Cerebellar cortex (tissue), 1 donor: ENCODE results near the gene NPPB.

ENCODE experiments used
- DNase-seq: peaks from one replicate; pipeline ENCODE4 v3.0.0-alpha.2; 2015; ENCODE audit warnings: low spot score

NPPB gene

DNA sequence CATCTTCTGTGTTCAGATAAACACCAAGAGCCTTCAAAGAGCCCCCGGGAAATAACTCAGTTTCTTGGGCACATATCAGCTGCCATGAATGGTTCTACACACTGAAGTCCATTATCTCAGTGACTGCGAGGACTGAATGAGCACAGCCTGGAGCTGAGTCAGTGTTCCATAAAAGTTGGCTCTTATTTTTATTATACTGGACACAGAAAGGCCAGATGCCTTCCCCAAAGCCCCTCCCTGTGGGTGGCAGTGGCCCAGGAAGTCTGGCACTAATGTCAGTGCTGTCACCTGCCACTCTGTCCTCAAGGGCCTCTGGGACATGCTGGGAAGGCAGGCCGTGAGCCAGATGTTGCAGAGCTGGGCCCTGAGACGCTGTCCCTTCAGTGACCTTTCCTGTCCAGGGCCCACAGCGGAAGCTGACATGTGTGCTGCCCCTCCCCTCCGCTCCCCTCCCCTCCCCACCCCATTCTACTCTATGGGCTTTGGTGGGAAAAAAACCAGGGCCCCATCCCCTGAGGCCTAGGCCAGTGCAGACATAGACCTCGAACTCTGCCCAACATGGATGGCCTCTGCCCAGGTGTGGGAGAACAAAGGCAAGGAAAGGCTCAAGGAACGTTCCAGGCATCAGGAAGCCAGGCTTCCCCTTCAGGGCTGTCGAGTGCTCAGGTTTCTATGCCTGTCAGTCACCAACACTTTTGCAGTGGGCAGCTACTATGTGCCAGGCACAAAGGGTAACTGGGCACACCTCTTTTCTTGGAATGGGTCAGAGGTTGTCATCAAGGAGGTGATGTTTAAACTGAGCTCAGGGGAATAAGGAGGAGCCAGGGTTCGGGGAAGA, 22.4 kb upstream of the NPPB start:
- no peak for DNase-seq

- no peak for DNase-seq
These were observed 21.4 kb upstream of the NPPB start for GRCh38 chr1:11880181-11880575.

GRCh38 chr1:11879311-11880180, 20.8 kb upstream of the NPPB start:
- DNase-seq: no peak

DNA sequence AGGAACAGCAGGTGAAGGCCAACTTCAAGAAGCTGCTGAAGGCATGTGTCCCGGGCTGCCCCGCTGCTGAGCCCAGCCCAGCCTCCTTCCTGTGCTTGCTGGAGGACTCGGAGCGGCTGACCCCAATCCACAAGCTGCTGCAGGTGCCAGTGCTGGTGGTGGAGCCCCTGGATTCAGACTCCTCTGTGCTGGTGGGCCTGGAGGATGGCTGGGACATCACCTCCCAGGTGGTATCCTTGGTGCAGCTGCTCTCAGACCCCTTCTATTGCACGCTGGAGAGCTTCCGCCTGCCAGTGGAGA, 20.1 kb upstream of the NPPB start:
- no peak for DNase-seq

- no peak for DNase-seq
These were observed 19.5 kb upstream of the NPPB start for GRCh38 chr1:11878081-11878890.

DNA sequence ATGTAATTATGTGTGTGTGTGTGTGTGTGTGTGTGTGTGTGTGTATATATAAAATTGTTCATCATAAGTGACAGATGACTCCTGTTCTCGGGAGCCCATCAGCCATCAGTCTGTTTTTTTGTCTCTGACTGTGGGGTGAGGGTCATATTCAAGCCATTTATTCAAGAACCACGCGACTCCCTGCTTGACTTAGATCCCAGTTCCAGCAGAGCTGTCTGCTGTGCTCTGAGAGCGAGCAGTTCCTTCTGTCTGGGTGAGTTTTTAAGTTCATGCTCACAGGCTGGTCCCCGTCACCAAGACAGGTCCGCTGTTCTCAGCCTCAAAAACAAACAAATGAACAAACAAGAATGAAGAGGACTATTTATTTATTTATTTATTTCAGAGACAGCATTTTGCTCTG, 18.3 kb upstream of the NPPB start:
- DNase-seq: no peak

- DNase-seq: no peak
These were observed 16.3 kb upstream of the NPPB start for GRCh38 chr1:11875094-11875493.

- no peak for DNase-seq
These were observed 15.9 kb upstream of the NPPB start for GRCh38 chr1:11874624-11875023.

GRCh38 chr1:11874258-11874562, 15.5 kb upstream of the NPPB start:
- peak; percentile 16 for DNase-seq

DNA sequence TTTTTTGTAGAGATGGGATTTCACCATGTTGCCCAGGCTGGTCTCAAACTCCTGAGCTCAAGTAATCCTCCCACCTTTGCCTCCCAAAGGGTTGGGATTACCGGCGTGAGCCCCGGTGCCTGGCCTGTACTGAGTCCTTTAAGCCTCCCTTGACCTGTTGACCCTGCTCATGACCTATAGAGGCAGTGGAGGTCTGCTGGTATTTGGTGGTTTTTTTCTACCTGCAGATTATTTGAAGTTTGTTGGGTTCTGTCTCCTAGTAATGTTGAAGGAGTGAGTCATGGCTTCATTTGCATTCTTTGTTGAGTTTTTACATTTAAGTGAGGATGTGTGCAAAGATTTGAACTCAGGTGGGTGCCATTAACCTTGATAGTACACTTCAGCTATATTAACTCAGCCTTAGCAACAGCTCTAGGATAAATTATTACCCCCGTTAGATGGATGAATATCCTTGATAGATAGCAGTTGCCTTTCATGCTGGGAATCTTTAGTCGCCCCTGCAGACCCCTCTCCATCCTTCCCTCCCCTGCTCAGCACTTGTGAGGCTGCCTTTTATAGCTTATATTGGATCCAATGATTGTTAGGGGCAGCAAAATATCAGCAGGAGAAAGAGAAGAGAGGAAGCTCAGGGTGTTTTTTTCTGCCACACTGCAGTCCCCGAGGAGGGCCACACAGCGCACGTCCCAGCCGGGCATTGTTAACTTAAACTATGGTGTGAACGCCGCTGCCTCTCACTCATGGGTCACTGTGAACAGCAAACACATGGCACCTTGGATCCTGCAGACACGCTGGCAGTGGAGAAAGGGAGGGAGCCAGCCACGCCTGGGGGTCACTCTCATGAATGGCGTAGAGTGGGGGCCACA, 14.9 kb upstream of the NPPB start:
- no peak for DNase-seq

GRCh38 chr1:11872545-11872944, 13.8 kb upstream of the NPPB start:
- DNase-seq: no peak

DNA sequence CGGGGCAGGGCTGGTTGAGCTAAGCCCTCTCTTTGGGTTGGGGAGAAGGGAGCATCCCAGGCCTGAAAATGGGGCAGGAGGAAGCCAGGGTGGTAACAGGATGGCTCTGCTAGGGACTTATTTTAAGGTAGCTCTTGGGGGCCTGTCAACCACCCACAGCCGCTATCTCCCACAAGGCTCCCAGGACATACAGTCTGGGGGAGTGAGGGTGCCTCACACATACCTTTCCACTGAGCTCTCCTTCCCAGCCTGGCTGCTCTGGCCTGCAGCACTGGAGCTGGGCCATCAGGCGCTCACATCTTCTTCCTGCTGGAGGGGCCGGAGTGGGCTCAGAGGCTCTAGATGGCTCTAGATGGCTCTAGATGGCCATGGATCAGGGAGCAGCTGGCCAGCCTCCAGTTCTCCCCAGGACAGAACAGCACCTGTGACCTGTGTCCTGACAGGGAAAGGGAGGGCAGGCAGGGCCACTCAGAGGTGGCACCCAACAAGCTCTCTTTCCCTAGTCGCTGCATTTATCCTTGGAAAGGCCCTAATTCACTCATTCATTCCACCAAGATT, 11.0 kb upstream of the NPPB start:
- no peak for DNase-seq

- DNase-seq: no peak
These were observed 10.4 kb upstream of the NPPB start for GRCh38 chr1:11869104-11869503.

DNA sequence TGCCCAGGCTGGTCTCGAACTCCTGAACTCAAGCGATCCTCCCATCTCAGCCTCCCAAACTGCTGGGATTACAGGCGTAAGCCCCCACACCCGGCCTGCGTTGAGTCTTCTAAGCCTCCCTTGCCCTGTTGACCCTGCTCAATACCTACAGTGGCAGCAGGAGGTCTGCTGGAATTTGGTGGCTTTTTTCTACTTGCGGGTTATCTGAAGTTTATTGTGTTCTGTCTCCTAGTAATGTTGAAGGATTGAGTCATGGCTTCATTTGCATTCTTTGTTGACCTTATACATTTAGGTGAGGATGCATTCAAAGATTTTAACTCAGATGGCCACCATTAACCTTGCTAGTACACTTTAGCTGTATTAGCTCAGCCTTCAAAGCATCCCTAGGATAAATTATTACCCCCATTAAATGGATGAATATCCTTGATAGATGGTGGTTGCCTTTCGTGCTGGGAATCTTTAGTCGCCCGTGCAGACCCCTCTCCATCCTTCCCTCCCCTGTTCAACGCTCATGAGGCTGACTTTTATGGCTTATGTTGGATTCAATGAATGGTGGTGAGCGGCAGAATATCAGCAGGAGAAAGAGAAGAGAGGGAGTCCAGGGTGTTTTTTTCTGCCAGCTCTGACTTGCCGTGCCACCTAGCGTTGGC, 9.7 kb upstream of the NPPB start:
- no peak for DNase-seq

DNA sequence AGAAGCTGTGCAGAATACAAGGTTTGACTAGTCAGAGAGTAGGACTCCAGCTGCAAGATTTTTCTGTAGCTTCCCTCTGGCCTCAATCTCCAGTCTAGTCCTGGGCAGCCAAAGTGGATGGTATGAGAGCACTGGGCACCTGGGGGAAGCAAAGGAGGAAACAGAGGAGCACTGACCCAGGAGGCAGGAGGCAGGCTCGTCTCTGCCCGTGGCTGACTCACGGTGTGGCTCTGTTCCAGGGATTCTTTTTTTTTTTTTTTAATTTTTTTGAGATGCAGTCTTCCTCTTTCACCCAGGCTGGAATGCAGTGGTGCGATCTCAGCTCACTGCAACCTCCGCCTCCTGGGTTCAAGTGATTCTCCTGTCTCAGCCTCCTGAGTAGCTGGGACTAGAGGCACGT, 4.1 kb upstream of the NPPB start:
- DNase-seq: no peak

- DNase-seq: no peak
These were observed 1.8 kb upstream of the NPPB start for GRCh38 chr1:11860587-11860986.

GRCh38 chr1:11860083-11860482, 1.3 kb upstream of the NPPB start:
- DNase-seq: no peak

DNA sequence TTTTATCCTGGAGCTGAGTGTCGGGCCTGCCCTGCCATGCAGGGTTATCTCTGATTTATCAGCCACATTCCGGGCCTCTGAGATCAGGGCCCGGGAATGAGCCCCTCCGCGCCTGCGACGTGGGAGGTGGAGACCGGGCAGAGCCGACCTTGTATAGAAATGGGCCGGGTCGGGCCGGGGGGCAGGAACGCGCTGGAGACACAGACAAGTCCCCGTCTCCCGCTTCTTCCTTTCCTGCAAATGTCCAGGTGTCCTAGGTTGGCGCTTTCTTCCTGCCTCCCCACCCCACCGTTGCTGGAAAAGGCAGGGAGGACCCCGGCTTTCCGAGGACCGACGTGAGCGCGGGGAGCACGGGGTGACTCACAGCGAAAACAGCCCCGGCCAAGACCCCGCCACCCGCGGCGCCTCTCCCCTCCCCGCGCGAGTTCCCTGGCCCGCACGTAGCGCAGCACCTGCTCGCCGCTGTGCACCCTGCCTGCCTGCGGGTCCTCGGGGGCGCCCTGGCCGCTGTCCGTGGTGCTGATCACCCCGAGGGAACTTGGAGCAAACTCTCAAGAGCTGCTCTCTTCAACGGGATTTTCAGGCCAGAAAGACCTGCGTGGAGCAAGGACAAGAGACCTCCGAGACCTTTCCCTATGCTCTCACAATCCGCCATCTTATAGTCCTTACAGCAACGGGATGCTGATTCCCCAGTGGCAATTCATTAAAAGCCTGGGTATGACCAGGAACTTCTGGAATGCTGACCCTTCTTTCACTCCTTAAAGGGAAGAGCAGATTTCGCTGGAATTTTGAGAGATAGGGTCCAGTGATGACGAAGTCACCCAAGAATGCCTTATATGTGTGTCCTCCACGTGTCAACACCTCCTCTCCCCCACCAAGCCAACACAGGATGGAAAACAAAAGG, 475 bp upstream of the NPPB start:
- DNase-seq: no peak

- DNase-seq: no peak
These were observed 587 bp downstream of the NPPB start for GRCh38 chr1:11858158-11858557.
